ENCODE measurements around the gene RIMBP3B.
"Not testable (repeated sequence)": the region's sequence is repeated elsewhere in the genome, so short reads cannot be mapped to it uniquely, and the experiment has no call there.

The RIMBP3B gene

GRCh38 chr22:21418974-21419638 lies 35.6 kb downstream of the RIMBP3B start:
- DNase-seq, result not testable (repeated sequence)

GRCh38 chr22:21420180-21420763 lies 36.7 kb downstream of the RIMBP3B start:
- not testable (repeated sequence) for DNase-seq

DNA sequence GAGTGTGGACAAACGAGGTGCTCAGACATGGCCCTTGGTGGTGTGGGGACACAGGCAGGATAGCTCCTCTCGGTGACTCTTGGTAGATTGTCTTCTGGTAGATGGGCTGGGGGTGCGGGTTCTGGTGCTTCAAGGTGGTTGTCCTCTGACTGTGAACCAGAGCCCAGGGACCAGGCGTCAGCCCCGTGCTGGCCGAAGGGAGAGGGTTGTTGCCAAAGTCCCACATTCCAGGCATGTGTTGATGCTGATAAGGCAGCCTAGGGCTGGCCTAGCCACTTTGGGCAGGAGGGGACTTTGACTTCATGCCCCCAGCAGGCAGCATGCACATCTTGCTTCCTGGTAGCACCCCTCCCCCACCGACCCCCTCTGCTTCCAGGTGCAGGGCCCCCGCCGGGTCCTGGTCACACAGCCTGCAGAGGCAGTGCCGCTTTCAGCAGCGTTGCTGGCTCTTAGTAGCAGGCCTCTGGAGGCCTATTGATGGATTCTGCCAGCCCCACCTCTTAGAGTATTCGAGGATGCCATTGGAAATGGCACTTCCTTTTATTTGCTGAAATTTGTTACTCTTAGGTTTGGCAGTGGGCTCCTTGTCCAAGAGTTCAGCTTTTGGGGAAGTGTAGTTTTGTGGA lies 40.6 kb downstream of the RIMBP3B start:
- DNase-seq, result not testable (repeated sequence)

- not testable (repeated sequence) for DNase-seq
These were observed 51.1 kb downstream of the RIMBP3B start for GRCh38 chr22:21434378-21435233.

DNA sequence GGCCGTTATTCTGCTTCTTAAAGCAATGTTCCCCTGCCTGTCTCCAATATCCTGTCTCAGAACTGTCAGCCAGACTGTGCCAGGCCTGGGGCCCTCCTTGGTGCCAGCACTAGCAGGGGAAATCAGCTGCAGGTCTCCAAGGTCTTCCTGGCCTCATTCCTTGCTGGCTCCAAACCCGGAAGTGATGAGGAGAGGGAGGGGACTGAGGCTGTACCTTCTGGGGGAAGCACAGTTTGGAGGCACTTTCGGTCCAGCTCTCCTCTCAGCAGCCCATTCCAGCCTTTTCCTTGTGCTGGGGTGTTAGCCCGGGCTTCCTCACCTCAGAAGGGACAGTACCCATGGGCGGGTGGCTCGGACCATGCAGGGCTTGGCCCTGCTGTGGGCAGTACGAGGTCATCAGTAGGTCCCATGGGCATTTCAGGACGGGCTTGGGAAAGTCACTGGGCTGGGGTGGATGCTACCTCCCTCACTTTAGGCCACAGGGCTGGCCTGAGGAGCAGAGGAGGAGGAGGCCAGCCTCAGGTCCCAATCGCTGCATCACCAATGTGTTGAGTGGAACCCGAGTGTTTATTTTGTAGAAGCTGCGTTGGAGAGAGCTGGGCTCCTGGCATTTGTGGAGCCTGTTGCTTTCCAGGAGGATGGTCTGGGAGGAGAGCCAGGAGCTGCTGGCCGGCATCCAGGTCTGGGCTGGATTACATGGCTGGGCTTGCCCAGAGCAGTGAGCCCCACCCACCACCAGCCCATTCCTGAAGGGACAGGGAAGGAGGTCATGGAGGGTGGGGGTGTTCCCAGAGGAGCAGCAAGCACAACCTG lies 52.7 kb downstream of the RIMBP3B start:
- DNase-seq, result not testable (repeated sequence)

DNA sequence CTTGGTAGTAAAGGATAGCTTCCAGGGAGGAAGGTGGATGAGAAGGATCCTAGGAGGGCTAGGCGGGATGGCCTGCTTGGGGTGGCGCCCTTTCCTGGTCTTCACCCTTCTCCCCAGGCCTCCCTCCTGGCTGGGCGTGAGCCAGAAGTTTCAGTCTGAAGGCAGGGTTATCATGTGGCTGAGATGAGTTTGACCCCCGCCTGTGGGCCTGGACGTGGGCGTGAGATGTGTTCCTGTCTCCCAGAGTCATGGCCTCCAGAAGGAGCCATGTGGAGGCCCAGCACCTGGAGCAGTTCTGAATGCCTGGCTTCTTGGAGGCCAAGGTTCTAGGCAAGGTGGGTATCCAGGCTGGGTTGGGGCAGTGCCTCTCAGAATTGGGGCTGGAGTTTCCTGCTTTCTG lies 54.5 kb downstream of the RIMBP3B start:
- DNase-seq, result not testable (repeated sequence)
